Common myeloid progenitor, CD34-positive (primary cell): ENCODE results near the gene THOP1.

Experiments used
- CTCF ChIA-PET: fragments of 350-600 bp; sonication (Branson Sonifier 250); formaldehyde crosslinking; loops from one replicate; lab custom pipeline; 2021; ENCODE audit warnings: antibody characterized with exemption; lab: Charles Lee
- POLR2A ChIA-PET: fragments of 350-600 bp; sonication (Branson Sonifier 250); formaldehyde crosslinking; loops from one replicate; lab custom pipeline; 2021; ENCODE audit warnings: antibody characterized with exemption; lab: Charles Lee
- DNase-seq, 3 donors: peaks; one replicate each; pipeline versions ENCODE4 v3.0.0 to v3.0.0-alpha.2; 2013
- H3K27ac ChIP-seq, 2 experiments: 1 replicate in 1 of 2; 2 replicates in 1 of 2; pipeline ENCODE4 v1.7.0; 2013; ENCODE audit warnings: inconsistent platforms in 2 of 2, low read length in 2 of 2, mild to moderate bottlenecking in 2 of 2, low read depth in 1 of 2, moderate library complexity in 1 of 2; ENCODE audit not compliant: severe bottlenecking in 2 of 2, insufficient read depth in 1 of 2, poor library complexity in 1 of 2
- H3K27me3 ChIP-seq, 5 experiments: replicated peaks in 2 of 5; 1 replicate in 3 of 5; 2 replicates in 2 of 5; pipeline versions ENCODE4 v1.6.1 to v1.7.0; 2013; ENCODE audit warnings: low read length in 4 of 5, mild to moderate bottlenecking in 2 of 5, moderate library complexity in 2 of 5, inconsistent platforms in 1 of 5; ENCODE audit not compliant: insufficient read depth in 5 of 5, control insufficient read depth in 4 of 5
- H3K36me3 ChIP-seq, 4 experiments: 1 replicate in 2 of 4; 2 replicates in 2 of 4; pipeline versions ENCODE4 v1.6.1 to v1.7.0; 2013; ENCODE audit warnings: low read length in 3 of 4, control low read depth in 1 of 4, mild to moderate bottlenecking in 1 of 4; ENCODE audit not compliant: control insufficient read depth in 4 of 4, insufficient read depth in 4 of 4
- H3K4me1 ChIP-seq, 4 experiments: 1 replicate in 3 of 4; 2 replicates in 1 of 4; pipeline versions ENCODE4 v1.6.1 to v1.7.1; 2013; ENCODE audit warnings: low read length in 3 of 4, mild to moderate bottlenecking in 3 of 4, control low read depth in 1 of 4, inconsistent platforms in 1 of 4, moderate library complexity in 1 of 4; ENCODE audit not compliant: control insufficient read depth in 4 of 4, insufficient read depth in 4 of 4; ENCODE audit errors: control extremely low read depth in 1 of 4
- H3K4me3 ChIP-seq, 7 experiments: 1 replicate in 4 of 7; 2 replicates in 3 of 7; pipeline versions ENCODE4 v1.5.1 to v1.7.0; 2013; ENCODE audit warnings: mild to moderate bottlenecking in 7 of 7, low read length in 6 of 7, moderate library complexity in 6 of 7, inconsistent platforms in 2 of 7, low read depth in 2 of 7, control low read depth in 1 of 7; ENCODE audit not compliant: insufficient read depth in 4 of 7, control insufficient read depth in 1 of 7; ENCODE audit errors: extremely low read depth in 1 of 7
- H3K9me3 ChIP-seq, 5 experiments: 1 replicate in 4 of 5; 2 replicates in 1 of 5; pipeline versions ENCODE4 v1.6.1 to v1.7.1; 2013; ENCODE audit warnings: low read length in 4 of 5, mild to moderate bottlenecking in 2 of 5, inconsistent platforms in 1 of 5, low read depth in 1 of 5, moderate library complexity in 1 of 5; ENCODE audit not compliant: control insufficient read depth in 4 of 5, insufficient read depth in 2 of 5; ENCODE audit errors: control extremely low read depth in 1 of 5
- WGBS: methylation state at CpG from one replicate; pipeline ENCODE4 v1.1.5; 2013; ENCODE audit not compliant: insufficient coverage; 5-methylcytosine and 5-hydroxymethylcytosine counted together

THOP1 gene

DNA sequence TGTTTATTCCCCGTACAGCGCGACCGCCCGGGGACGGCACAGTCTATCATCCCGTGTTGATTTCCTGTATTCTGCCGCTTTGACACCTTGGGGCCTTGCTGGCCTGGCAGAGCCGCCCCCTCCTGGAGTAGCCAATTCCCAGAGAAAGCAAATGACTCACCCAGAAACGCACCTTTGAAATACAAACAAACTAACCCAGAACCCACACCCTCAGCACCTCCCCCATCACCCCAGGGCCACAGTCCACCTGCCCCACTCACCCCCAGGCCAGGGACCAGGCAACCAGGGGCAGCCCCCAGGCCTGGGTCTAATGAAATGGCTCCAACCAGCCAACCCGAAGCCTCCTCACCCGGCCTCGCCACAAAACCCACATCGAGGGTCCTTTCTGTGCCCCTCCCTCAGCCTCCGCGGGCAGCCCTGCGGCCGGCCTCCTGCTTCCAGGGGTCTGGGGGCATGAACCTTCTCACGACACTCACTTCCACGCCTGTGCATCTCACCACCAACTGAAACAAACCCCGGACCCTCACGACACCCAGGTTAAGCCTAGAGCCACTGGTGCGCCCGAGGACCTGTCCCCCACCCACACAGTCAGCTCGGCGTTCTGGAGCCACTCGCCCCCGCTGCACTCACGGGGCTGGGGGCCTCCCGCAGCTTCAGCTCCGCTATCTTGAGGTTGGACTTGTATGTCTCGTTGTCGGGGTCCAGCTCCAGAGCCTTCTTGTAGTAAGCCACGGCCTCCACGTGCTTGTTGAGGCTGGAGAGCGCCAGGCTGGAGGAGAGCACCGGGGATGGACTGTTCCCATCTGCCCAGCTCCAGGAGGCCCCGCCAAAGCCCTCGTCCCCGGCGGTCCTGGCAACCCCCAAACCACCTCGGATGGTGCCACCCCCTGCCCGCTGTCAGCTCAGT lies 23.2 kb upstream of the THOP1 start:
- Histone ChIP-seq H3K4me1 (no peaks in the 10 kb centered on the region), H3K27me3 (no peaks in the 10 kb centered on the region), H3K27ac (no peak overlapping the region), H3K9me3 (no peaks in the 10 kb centered on the region), H3K36me3 (peaks cover 6 to 82% (median 62%) of the 10 kb centered on the region in 4 experiments), H3K4me3 (no peak overlapping the region)
- no peak for DNase-seq
- CTCF ChIA-PET = interaction anchor here (0.6 kb wide), 1 partner anchor 29 kb away, joined by 3 read pairs; no protein-coding TSS in a partner anchor
- WGBS = 98% methylated on average over 33 of the region's 43 CpGs
- POLR2A ChIA-PET = interaction anchor here (0.6 kb wide), 1 partner anchor 12 kb away, joined by 4 read pairs; no protein-coding TSS in a partner anchor

DNA sequence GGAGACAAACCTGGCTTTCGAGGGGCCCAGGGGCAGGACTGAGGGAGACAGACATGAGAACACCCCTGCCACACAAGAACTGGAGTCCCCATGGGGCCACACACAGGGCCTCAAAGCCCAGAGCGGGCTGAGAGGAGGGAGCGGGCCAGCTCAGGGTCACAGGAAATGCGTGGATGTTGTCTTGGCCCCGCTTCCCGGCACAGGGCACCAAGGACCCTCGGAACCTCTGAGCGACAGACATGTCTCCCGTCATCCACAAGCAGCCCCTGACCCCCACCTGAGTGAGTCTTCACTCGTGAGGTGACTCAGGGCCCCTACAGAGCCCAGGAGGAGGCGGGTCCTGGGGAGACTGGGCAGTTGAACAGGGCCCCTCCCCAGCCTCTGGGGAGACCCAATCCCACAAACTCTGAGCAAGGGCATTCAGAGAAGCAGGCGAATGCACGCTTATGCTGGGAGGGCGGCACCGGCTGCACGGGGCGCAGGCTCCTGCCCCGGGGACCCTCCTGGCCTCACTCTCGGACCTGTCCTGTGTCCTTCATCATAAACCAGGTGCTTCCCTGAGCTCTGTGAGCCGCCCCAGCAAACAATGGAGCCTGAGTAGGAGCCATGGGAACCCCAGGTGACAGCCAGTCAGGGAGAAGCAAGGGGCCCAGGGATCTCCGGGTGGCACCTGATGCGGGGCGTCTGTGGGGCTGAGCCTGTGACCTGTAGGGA lies 22.4 kb upstream of the THOP1 start:
- Histone ChIP-seq H3K4me3 (no peak overlapping the region), H3K36me3 (peaks cover 6 to 82% (median 60%) of the 10 kb centered on the region in 4 experiments), H3K4me1 (no peaks in the 10 kb centered on the region), H3K27ac (peak overlapping the region in 1 of 2 experiments; percentile 5), H3K27me3 (no peaks in the 10 kb centered on the region), H3K9me3 (no peaks in the 10 kb centered on the region)
- WGBS = 97% methylated on average over 22 of the region's 23 CpGs
- POLR2A ChIA-PET = interaction anchor here (0.6 kb wide), 1 partner anchor 13 kb away, joined by 4 read pairs; no protein-coding TSS in a partner anchor
- DNase-seq = no peak
- CTCF ChIA-PET = interaction anchor here (0.6 kb wide), 1 partner anchor 28 kb away, joined by 3 read pairs; no protein-coding TSS in a partner anchor

DNA sequence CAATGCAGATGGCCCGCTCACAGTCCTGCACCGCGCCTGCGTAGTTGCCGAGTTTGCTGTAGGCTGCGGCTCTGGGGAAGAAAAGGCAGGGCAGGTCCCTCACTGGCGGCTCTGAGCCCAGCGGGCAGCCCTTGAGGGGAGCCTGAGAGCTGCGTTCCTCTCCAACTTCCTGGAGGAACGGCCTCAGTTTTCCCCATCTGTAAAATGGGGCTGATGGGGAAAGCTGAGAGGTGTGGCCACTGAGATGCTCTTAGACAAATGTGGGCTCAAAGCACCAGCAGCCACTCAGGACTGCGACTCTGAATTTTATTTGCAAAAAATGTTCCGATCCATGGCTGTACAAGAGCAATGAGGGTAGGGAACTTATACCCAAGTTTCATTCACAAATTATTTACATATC lies 21.6 kb upstream of the THOP1 start:
- ChIA-PET POLR2A (interaction anchor here (0.6 kb wide), 1 partner anchor 236 kb away, joined by 4 read pairs; no protein-coding TSS in a partner anchor), CTCF (interaction anchor here (0.9 kb wide), 2 partner anchors 16 to 18 kb away, joined by 3 read pairs; no protein-coding TSS in a partner anchor)
- no peaks in the 10 kb centered on the region for H3K27me3 ChIP-seq
- H3K9me3 ChIP-seq = no peaks in the 10 kb centered on the region
- H3K4me3 ChIP-seq = no peak overlapping the region
- no peaks in the 10 kb centered on the region for H3K4me1 ChIP-seq
- no peak for DNase-seq
- peak overlapping the region in 1 of 2 experiments; percentile 5 for H3K27ac ChIP-seq
- peaks cover 3 to 84% (median 59%) of the 10 kb centered on the region in 4 experiments for H3K36me3 ChIP-seq
- WGBS = 100% methylated on average over 10 of the region's 12 CpGs

DNA sequence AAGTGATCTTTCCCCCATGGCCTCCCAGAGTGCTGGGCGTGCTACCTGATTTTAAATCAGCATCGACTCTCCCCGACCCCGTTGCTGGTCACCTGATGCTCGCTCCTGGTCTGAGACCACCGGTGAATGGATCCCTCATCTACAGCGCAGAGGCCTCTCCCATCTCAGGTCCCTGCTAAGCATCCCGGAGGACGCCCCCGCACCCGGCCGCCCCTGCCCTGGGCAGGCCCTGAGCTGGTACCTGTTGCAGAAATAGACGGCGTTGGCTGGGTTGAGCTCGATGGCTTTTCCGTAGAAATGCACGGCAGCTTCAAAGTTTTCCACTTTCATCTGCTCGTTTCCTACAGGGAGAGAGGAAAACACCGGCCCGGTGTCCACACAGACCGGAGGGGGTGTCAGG lies 20.4 kb upstream of the THOP1 start:
- Histone ChIP-seq H3K4me3 (no peak overlapping the region), H3K4me1 (peaks cover 0 to 8% (median 4%) of the 10 kb centered on the region in 4 experiments), H3K9me3 (no peaks in the 10 kb centered on the region), H3K36me3 (peaks cover 2 to 81% (median 55%) of the 10 kb centered on the region in 4 experiments), H3K27me3 (no peaks in the 10 kb centered on the region), H3K27ac (no peak overlapping the region)
- no peak for DNase-seq
- ChIA-PET CTCF (interaction anchor here (0.9 kb wide), 1 partner anchor 17 kb away, joined by 3 read pairs; no protein-coding TSS in a partner anchor), POLR2A (interaction anchor here (1.0 kb wide), 1 partner anchor 11 kb away, joined by 5 read pairs; no protein-coding TSS in a partner anchor)
- WGBS = 98% methylated on average over 16 of the region's 21 CpGs

DNA sequence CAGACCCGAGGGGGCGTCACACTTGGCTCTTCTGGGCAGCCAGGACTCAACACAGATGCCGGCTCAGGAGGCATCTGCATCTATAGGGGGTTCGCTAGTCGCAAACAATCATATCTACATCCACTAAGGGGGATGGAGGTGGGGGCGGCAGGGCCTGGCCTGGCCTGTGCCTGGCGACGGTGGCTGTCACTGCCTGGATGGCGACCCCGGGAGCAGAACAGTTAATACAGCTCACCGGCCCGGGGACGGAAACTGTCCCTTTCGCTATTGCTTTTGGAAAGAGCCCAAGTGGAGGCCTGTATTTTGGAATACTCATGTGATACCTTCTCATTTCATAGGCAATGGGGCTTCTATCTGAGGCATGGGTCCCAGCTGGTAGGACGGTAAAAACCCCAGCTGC lies 19.9 kb upstream of the THOP1 start:
- ChIA-PET POLR2A (interaction anchor here (1.0 kb wide), 1 partner anchor 10 kb away, joined by 5 read pairs; no protein-coding TSS in a partner anchor), CTCF (no interaction called here)
- 98% methylated on average over 10 of the region's 15 CpGs for WGBS

DNA sequence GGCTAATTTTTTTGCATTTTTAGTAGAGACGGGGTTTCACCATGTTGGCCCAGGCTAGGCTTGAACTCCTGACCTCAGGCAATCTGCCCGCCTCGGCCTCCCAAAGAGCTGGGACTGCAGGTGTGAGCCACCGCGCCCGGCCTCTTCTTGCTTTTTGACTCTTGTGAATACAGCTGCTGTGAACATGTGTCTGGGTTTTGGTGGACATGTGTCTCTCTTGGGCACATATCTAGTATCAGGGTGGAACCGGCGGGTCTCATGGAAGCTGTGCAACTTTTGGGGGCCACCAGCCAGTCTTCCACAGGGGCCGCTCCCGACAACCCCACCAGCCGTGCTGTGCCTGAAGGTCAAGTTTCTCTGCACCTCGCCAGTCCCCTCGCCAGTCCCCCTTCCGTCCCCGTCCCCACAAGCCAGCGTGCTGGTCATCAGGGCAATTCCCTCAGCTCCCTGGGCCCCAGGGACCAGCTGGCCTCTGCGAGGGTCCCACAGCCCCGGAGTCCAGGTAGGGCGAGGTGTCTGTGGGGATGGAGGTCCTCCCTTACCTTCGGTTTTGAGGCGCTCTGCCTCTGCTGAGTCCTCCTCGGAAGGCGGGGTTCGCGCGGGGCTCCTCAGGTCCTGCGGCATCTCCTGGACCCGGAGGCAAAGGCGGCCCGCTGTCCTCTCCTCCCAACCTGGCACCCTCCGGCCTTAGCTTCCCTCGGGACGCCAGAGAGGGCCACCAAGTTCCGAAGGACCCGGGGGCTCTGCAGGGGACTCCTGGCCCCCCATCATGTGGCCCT lies 18.5 kb upstream of the THOP1 start:
- POLR2A ChIA-PET = no interaction called here
- Histone ChIP-seq H3K27me3 (no peaks in the 10 kb centered on the region), H3K9me3 (no peaks in the 10 kb centered on the region), H3K27ac (no peak overlapping the region), H3K36me3 (peaks cover 2 to 74% (median 44%) of the 10 kb centered on the region in 4 experiments), H3K4me3 (no peak overlapping the region), H3K4me1 (peaks cover 0 to 25% (median 21%) of the 10 kb centered on the region in 4 experiments)
- WGBS = 98% methylated on average over 33 of the region's 35 CpGs
- DNase-seq = no peak
- CTCF ChIA-PET = interaction anchor here (1.1 to 1.2 kb wide), 2 partner anchors 15 to 118 kb away, joined by 3 to 5 read pairs; no protein-coding TSS in a partner anchor

More for the DNA sequence above, 19.9 kb upstream of the THOP1 start:
- H3K27me3 ChIP-seq = no peaks in the 10 kb centered on the region
- H3K36me3 ChIP-seq = peaks cover 2 to 82% (median 55%) of the 10 kb centered on the region in 4 experiments
- H3K4me3 ChIP-seq = no peak overlapping the region
- H3K27ac ChIP-seq = no peak overlapping the region
- DNase-seq = no peak
- H3K9me3 ChIP-seq = no peaks in the 10 kb centered on the region
- peaks cover 0 to 11% (median 8%) of the 10 kb centered on the region in 4 experiments for H3K4me1 ChIP-seq
